ENCODE results near the gene EXOC4. TPM values are rescaled to one million over a fixed set of nuclear protein-coding genes. Genes with fewer than 3 reads are reported as not detected.

EXOC4 gene
- total RNA-seq, 4 donors from 2014 or later, result 30.7 to 62.4 (median 40.4) TPM

- intact Hi-C loops (cut with DNase I), result no loop called here
- H3K27me3 ChIP-seq, result no peaks in the 10 kb centered on the region
- no peaks in the 10 kb centered on the region for H3K36me3 ChIP-seq
- TF ChIP-seq, protein P1, sequence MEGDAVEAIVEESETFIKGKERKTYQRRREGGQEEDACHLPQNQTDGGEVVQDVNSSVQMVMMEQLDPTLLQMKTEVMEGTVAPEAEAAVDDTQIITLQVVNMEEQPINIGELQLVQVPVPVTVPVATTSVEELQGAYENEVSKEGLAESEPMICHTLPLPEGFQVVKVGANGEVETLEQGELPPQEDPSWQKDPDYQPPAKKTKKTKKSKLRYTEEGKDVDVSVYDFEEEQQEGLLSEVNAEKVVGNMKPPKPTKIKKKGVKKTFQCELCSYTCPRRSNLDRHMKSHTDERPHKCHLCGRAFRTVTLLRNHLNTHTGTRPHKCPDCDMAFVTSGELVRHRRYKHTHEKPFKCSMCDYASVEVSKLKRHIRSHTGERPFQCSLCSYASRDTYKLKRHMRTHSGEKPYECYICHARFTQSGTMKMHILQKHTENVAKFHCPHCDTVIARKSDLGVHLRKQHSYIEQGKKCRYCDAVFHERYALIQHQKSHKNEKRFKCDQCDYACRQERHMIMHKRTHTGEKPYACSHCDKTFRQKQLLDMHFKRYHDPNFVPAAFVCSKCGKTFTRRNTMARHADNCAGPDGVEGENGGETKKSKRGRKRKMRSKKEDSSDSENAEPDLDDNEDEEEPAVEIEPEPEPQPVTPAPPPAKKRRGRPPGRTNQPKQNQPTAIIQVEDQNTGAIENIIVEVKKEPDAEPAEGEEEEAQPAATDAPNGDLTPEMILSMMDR (IDR thresholded peaks at IDR 0.05), result no peak
- no peak for TF ChIP-seq POLR2A (IDR thresholded peaks at IDR 0.05)
- DNase-seq, result no peak
- 86 to 91% methylated on average over 2 of the region's 2 CpGs for WGBS, 2 donors
- H3K9me3 ChIP-seq, result no peaks in the 10 kb centered on the region
- H3K4me1 ChIP-seq, result no peaks in the 10 kb centered on the region
- no peak overlapping the region for H3K27ac ChIP-seq
- no peak overlapping the region for H3K4me3 ChIP-seq
Observed at GRCh38 chr7:133535308-133535707, 282.4 kb downstream of the EXOC4 start.

GRCh38 chr7:133536450-133536849 is 283.6 kb downstream of the EXOC4 start:
- no peaks in the 10 kb centered on the region for H3K9me3 ChIP-seq
- H3K27ac ChIP-seq, result no peak overlapping the region
- WGBS, 2 donors, result 100% methylated on average over 2 of the region's 2 CpGs
- H3K4me3 ChIP-seq, result no peak overlapping the region
- no peaks in the 10 kb centered on the region for H3K27me3 ChIP-seq
- no peak for TF ChIP-seq POLR2A (IDR thresholded peaks at IDR 0.05)
- TF ChIP-seq, protein P1 (IDR thresholded peaks at IDR 0.05), result no peak
- intact Hi-C loops (cut with DNase I), result no loop called here
- H3K4me1 ChIP-seq, result no peaks in the 10 kb centered on the region
- no peak for DNase-seq
- no peaks in the 10 kb centered on the region for H3K36me3 ChIP-seq

DNA sequence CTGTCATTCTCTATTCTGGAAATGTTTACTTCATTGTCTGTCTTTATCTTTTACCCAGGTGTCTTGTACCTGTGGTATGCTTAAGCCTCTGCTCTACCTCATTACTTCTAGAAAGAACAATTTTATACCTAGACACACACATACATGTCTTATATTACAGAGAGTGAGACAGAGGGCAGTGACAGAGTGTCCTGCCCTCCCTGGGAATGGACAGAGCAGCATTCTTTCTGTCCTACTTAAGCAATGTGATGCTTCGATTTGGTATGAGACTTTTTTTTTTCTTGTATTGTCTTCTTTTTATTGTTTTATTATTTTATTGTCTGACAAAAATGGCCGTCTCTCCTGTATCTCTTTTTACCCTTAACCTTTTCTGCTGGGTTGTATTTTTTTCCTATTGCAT is 286.1 kb downstream of the EXOC4 start:
- DNase-seq, result no peak
- Histone ChIP-seq H3K27ac (no peak overlapping the region), H3K4me1 (no peaks in the 10 kb centered on the region), H3K9me3 (no peaks in the 10 kb centered on the region), H3K4me3 (no peak overlapping the region), H3K36me3 (no peaks in the 10 kb centered on the region), H3K27me3 (no peaks in the 10 kb centered on the region)
- 85 to 86% methylated on average over 2 of the region's 2 CpGs for WGBS, 2 donors
- intact Hi-C loops (cut with DNase I), result no loop called here
- TF ChIP-seq, protein P1 (IDR thresholded peaks at IDR 0.05), result no peak
- TF ChIP-seq POLR2A (IDR thresholded peaks at IDR 0.05), result no peak

GRCh38 chr7:133540096-133540860 is 287.4 kb downstream of the EXOC4 start:
- Histone ChIP-seq H3K36me3 (no peaks in the 10 kb centered on the region), H3K4me3 (no peak overlapping the region), H3K27me3 (no peaks in the 10 kb centered on the region), H3K4me1 (no peaks in the 10 kb centered on the region), H3K9me3 (no peaks in the 10 kb centered on the region), H3K27ac (no peak overlapping the region)
- 50 to 63% methylated on average over 1 of the region's 1 CpG for WGBS, 2 donors
- TF ChIP-seq POLR2A (IDR thresholded peaks at IDR 0.05), result no peak
- TF ChIP-seq, protein P1 (IDR thresholded peaks at IDR 0.05), result no peak
- intact Hi-C loops (cut with DNase I), result no loop called here
- DNase-seq, result no peak

DNA sequence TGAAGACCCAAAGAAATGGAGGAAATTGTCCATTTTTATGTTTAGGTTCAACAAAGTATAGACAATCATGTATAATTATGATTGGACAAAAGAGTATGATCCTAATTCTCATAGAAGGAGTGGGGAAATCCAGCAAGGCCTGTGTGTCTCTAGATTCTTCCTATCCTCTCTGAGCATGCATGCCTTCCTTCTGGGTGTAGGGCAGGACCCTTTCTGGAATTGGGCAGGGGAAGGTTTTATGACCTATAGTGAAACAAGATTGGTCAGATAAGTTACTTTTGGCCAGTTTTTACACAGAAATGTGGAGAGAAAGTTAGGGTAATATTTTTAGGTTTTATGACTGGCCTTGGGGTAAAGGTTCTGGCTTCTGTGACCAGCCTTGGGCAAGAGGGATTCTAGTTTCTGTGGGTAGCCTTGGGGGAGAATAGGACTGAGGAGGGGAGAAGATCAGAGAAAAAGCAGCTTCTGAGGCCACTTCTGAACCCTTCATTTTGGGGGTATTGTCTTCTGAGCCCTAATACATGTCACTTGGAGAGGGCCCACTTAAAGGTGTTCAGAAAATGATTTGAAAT is 289.4 kb downstream of the EXOC4 start:
- no peaks in the 10 kb centered on the region for H3K4me1 ChIP-seq
- TF ChIP-seq, protein P1 (IDR thresholded peaks at IDR 0.05), result no peak
- no peak for TF ChIP-seq POLR2A (IDR thresholded peaks at IDR 0.05)
- H3K27me3 ChIP-seq, result no peaks in the 10 kb centered on the region
- intact Hi-C loops (cut with DNase I), result no loop called here
- H3K9me3 ChIP-seq, result no peaks in the 10 kb centered on the region
- H3K36me3 ChIP-seq, result no peaks in the 10 kb centered on the region
- no peak for DNase-seq
- H3K27ac ChIP-seq, result no peak overlapping the region
- no peak overlapping the region for H3K4me3 ChIP-seq
